GM19035 (cell line): ENCODE measurements around the gene SLC25A13.

ENCODE experiments used
- ATAC-seq: cut with Tn5 transposase; IDR thresholded peaks from one replicate; pipeline ENCODE4 v1.9.1; 2021; ENCODE audit not compliant: unreplicated experiment

Gene SLC25A13

DNA sequence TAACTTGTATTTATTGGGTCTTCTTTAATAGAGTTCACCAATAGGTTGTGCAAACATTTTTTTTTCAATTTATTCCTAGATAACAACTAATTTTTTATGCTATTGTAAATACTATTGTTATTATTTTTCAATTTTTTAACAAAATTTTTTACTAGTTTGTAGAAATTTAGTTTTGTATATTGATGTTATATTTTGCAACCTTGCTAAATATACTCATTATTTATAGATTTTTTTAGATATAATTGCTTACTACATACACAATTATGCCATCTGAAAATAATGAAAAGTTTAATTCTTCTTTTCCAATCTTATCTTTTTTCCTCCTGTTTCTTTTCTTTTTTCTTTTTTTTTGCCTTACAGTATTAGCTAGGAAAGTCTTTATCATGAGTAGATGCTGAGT is 216.9 kb downstream of the SLC25A13 start:
- no peak for ATAC-seq

DNA sequence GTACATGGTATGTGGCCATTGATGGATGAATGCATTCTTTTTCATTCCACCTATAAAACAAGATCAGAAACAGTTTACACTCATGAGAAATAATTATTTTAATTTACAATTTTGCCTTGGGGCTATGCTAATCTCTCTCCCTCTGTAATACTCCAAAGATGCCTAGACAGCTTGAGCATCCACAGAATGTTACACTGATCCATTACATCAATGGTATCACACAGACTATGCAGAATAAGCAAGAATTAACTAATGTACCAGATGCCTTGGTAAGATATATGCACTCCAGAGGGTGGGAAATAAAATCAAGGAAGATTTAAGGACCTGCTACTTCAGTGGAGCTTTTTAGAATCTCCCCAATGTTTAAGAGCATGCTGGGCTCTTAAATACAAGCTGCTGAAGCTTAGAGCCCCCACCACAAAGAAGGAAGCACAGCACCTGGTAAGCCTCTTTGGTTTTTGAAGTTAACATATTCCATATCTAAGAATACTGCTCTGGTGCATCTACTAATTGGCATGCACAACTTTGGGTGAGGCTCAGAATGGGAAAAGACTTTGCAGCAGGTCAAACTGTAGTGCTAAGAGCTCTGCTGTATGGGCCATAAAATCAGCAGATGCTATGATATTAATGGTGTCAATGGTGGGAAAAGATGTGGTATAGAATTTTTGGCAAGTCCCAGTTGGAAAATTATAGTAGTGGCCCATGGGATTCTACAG is 219.6 kb downstream of the SLC25A13 start:
- ATAC-seq: no peak

DNA sequence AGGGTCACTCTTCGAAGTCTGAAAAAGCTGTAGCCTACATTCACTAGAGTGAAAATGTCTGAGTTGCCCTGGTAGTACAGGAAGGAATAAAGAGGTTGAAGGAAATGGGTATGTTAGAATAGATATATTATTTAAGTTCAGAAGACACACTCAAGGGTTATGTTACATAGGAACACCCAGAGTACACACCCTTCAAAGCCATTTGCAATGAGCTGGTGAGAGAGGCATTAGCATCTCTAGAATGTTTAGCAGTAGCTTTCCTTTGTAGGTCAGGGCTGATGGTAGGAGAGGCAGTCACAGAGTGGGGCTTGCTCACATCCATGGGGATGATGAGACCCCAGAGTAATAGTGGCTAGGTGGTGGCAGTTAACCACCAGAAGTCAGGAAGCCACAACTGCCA is 221.2 kb downstream of the SLC25A13 start:
- no peak for ATAC-seq

DNA sequence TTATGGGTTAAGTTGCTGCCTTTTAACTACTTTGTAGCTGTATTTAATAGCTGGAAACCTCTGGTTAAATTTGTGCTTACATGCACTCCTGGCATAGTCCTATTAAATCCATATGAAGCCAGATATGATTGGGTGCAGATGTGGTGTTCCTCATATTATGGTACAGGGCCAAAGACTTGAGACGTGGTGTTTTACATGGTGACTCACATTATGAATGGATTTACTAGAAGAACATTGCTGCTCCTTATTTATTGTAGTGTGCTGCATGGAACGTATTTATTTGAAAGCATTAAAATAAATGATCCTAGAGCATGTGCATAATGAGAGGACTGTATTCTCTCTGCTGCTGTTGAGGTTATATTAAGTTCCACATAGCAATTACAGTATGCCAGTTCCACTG is 224.1 kb downstream of the SLC25A13 start:
- ATAC-seq: no peak

DNA sequence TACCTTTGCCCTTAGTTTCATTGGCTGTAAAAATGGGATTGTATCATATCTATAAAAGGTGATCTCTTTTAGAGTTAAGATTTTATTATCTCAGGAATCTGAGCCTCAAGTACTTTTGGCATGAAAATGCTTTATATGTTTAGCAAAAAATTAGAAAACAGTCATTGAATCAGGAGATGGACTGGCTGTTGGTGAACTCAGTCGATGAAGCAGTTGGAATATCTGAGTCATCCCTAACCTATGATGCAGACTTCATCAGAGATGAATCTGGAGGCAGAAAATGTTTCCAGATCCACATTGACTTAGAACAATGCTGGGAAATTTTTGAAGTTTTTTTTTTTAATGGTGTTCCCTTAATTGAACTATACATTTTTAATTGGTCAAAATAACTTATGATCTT is 228.5 kb downstream of the SLC25A13 start:
- ATAC-seq: no peak

DNA sequence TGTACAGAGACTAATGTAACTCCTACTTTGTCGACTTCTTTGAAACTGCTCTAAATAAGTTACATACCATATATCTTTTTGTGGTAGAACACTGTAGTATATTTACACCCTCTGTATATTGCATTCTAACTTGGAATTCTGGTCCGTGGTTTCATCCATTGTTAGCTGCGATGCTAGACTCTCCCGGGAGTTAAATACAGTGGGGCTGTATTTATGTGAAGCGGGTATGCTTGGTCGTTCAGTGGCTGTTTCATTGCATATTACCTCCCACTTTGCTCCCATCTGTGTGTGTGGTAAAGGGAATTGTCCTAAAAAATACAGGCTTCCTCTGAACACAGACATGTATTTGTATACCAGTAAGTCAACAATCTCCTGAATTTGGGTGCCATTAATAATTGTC is 231.1 kb downstream of the SLC25A13 start:
- ATAC-seq: no peak

DNA sequence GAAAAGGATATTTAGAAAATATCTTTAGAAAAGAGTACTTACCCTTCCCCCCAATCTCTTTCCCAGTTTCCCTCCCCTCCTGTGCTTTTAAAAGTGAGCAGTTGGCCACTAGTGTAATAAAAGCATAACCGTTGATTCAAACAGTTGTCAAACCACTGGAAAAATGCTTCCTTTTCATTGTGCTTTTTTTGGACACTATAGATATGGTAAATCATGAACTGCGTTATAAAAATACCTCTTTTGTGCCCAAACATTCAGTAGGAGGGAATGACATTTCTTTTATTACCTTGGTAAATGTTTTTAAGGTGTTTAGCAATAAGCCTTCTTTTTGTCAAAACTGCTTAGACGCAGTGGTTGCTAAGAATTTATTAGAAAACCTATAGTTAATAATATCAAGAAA is 232.4 kb downstream of the SLC25A13 start:
- ATAC-seq: no peak

DNA sequence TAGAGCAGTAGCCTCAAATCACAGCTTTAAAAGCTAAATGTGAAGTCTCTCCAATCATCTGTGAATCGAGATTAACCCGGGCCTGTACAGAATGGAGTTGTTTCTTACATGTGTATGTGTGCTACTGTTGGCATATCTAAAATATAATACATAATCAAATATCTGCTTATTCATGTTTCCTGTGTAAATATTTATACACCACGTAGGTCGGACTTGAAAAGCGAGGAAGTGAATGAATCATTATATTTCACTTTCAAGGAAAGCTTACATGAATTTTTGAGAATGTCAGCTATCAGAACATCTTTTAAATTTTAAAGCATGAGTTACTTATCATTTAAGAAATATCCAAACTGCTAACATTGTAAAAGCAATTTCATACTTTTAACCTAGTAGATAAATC is 233.3 kb downstream of the SLC25A13 start:
- no peak for ATAC-seq

DNA sequence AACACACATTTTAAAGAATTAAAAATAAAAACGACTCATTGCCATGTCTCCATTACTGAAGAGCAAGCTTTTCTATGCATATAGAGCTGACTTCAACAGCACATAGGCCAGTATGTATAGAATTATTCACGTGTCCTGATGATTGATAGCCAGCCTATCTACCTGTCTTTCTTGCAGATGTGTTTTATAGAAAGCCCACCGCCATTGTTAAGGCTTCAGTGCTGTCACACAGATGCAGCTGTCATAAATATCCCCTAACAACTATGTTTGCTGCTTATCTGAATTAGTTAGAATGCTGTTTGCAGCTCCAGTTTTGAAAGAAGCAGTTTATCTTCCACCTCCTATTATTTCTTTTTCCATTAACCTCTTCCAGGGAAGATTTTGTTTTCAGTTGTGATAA is 235.9 kb downstream of the SLC25A13 start:
- ATAC-seq: no peak

DNA sequence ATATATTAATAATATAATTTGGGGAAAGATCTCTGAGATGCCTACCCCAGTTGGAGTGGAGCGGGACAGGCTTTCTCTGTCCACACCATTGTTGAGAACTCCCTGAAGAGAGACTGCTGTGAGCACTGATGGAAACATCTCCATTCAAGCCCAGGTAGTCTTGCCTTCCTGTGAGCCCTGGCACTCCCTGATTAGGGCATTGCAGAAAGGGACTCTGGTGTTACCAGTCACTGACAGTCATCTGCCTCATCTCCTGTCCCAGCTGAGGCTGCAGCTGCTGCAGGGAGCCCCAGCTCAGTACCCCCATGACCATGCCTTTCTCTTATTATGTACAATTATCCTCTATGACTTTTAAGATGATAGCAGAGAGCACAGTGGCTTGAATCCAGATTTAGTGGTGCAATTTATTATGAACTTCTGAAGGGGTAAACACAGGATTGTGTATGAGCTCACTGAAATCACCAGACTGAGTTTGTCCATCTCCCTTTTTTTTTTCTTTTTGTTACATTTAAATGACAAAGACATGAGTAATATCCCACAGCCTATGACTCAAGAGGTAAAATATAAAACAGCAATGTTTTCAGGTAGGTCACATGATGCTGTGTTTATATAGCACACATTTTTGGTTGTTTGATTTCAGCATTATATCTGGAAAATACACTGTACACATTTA is 236.9 kb downstream of the SLC25A13 start:
- no peak for ATAC-seq

DNA sequence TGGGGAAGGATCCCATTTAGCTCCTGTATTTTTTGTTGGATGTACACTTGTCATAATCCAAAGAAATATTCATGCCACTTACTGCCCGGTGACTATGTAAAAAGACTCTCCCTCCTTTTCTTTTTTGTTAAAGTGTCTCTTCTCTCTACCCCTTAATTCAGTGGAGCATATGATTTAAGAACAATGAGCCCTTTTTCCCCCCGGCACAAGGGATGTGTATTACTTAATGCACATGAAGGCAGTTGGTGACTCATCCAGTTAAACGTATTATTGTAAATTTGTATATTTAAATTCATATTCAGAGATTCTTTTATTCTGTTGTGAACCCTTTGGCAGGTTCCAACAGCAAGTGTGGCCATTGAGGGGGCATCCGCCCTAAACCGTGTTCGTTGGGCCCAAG is 241.9 kb downstream of the SLC25A13 start:
- no peak for ATAC-seq

DNA sequence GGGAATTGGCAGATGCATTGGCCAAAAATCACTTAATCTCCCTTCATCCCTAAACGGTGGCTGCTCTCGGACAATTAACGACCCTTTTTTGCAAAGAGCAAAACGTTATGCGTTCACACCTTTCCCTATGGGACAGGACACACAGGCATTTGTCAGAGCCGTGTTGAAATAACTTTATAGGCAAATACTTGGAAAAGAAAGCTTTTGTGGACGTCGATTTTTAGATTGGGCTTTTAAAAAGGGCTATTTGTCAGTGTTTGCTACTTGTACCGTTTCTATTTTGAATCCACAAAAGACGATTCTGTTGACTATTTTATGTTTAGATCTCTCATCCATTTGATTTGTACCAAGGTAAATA is 245.6 kb downstream of the SLC25A13 start:
- ATAC-seq: no peak

DNA sequence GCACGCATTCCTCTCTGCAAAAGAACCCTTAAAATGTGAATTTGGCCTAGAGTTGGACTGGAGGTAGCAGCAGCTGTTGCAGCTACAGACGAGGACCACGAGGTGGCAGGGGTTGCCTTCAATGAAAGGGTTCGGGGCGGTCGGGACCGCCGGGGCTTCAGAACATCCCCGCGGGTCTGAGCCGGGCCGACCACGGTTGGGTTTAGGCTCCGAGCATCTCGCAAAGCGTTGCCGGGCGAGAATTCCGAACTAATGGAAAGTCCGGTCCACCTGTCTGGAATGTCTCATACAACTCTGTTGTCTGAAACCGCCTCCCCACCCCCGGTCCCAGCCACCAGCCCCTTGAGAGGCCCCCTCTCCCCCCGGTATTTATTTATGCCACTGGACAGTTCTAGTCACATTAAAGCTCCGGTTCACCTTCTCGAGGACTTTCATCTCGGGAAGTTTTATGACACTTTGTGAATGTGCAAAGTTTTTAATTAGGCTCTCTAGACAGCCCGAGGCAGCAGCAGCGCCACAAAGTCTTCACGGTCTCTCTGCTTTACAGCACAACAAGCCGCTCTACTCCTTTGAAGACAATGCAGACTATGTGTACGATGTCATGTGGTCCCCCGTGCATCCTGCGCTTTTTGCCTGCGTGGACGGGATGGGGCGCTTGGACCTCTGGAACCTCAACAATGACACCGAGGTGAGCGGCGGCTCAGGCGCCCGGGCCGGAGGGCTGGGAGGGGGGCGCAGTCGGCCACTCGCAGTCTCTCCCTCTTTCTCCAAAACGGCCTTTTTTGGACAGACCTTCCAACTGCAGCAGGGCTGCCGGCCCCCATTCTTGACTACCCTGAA is 246.2 kb downstream of the SLC25A13 start:
- ATAC-seq: peak; percentile 90

DNA sequence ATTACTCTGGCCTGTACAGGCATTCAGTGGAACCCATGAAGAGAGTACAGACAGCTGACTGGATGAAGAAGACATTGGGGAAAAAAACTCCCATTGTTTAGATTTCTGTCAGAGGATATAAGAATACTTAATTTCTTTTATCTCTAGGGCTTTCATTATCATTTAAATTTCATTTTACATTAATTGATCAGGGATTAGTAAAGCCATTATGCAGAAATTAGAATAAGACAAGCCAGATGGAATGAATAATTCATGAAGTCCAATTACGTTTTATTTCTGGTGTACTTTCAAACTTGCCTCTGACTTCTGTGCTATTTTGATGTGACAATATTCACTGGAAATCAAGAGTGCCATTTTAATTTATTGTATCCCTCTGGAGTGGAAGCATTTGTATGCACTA is 247.0 kb downstream of the SLC25A13 start:
- no peak for ATAC-seq
